Activated CD8-positive, alpha-beta T cell treated with anti-CD3 and anti-CD28 coated beads for 36 hours (primary cell): ENCODE measurements around the gene PRR7. TPM values are rescaled to one million over a fixed set of nuclear protein-coding genes. Genes with fewer than 3 reads are reported as not detected.
A peak's percentile ranks its signal among the peaks of the same experiment; 100 is the strongest.

ENCODE experiments used
- ATAC-seq: fragments of 200-7000 bp; cut with Tn5 transposase; one replicate; pipeline ENCODE4 v1.10.0; 2021; ENCODE audit warnings: mild to moderate bottlenecking, moderate library complexity
- CTCF ChIA-PET: fragments of 350-600 bp; sonication (Branson Sonifier 250); formaldehyde crosslinking; loops from one replicate; lab custom pipeline; 2021; ENCODE audit warnings: antibody characterized with exemption; lab: Charles Lee
- POLR2A ChIA-PET: fragments of 350-600 bp; sonication (Branson Sonifier 250); formaldehyde crosslinking; loops from one replicate; lab custom pipeline; 2021; ENCODE audit warnings: antibody characterized with exemption; lab: Charles Lee
- DNase-seq: peaks from one replicate; pipeline ENCODE4 v3.0.0-alpha.2; 2020
- H3K27ac Mint-ChIP-seq: one replicate; pipeline ENCODE4 v1.8.0; 2021; ENCODE audit warnings: mild to moderate bottlenecking, mixed read lengths
- H3K27me3 Mint-ChIP-seq: one replicate; pipeline ENCODE4 v1.8.0; 2021; ENCODE audit warnings: mixed read lengths
- H3K36me3 Mint-ChIP-seq: one replicate; pipeline ENCODE4 v1.8.0; 2021; ENCODE audit warnings: low read depth, mixed read lengths
- H3K4me1 Mint-ChIP-seq: one replicate; pipeline ENCODE4 v1.8.0; 2021; ENCODE audit warnings: low read depth, mixed read lengths
- H3K4me3 Mint-ChIP-seq: one replicate; pipeline ENCODE4 v1.8.0; 2021; ENCODE audit warnings: mild to moderate bottlenecking, moderate library complexity, mixed read lengths
- H3K9me3 Mint-ChIP-seq: one replicate; pipeline ENCODE4 v1.8.0; 2021; ENCODE audit warnings: mixed read lengths
- intact Hi-C: fragments of 100-400 bp; cut with micrococcal nuclease; formaldehyde crosslinking; loops from one replicate; pipeline ENCODE4 v1.10.0; 2022
- total RNA-seq, 2 experiments: library from RNA; stranded (reverse); gene quantifications; one replicate each; pipeline ENCODE4 v1.2.3, GENCODE V29; 2021
- TF ChIP-seq, protein P1 (sequence below): fragments of 200-600 bp; IDR thresholded peaks from one replicate; pipeline ENCODE4 v1.8.0; 2022; ENCODE audit warnings: antibody characterized with exemption, mild to moderate bottlenecking

Gene PRR7
- total RNA-seq, 2 experiments from 2014 or later = 32.6 to 36.4 TPM

DNA sequence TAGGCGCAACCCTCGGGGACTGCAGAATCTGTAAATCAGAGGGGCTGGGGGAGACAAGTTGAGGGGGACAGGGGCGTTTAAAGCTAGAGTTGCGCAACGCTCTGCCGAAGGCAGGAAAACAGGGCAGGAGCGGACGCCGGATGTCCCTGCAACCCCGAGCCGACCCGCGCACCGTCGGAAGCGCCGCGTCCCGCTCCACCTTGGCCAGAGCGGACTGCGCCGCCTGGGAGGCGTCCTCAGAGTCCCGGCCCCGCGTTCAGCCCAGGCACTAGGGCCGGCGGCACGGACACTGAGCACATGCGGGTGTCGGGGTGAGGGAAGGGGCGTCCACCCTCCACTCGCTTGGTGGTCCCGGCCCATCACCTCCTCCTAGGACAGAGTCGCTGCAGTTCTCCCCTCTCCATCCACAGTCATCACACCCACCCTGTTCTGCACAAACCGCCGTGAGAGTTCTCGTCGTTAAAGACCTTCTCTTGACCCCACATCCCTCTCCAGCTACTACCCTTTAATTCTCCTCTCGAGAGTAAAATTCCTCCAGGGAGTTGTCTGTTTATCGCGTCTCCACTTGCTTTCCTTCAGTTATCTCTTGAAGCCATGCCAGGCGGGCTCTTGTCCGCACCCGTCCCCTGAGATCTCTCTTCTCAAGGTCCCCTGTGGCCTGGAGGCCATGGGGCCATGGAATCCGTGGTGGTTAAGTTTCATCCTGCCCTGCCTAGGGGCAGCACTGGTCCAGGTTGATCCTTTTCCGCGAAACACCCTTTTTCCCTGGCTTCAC lies 51.6 kb downstream of the PRR7 start:
- DNase-seq (peak; percentile 55), ATAC-seq (peak; percentile 2)
- Mint-ChIP-seq H3K4me1 (peaks cover 37% of the 10 kb centered on the region), H3K27me3 (peaks cover 11% of the 10 kb centered on the region), H3K4me3 (peak overlapping the region; percentile 79), H3K9me3 (no peaks in the 10 kb centered on the region), H3K36me3 (peaks cover 3% of the 10 kb centered on the region), H3K27ac (peak overlapping the region; percentile 68)
- ChIA-PET POLR2A (interaction anchor here (0.6 to 7.1 kb wide), 8 partner anchors 9 to 49 kb away, joined by 3 to 130 read pairs (median 4); partner anchors contain the start of genes DBN1, DDX41 and DOK3), CTCF (interaction anchor here (1.0 to 2.2 kb wide), 14 partner anchors 13 to 188 kb away, joined by 3 to 12 read pairs (median 4); partner anchors contain the start of gene MXD3)
- intact Hi-C loops = loop anchor here (5.0 kb wide), 2 partner anchors 41 to 186 kb away; partner anchors contain the start of gene MXD3
- TF ChIP-seq, protein P1, sequence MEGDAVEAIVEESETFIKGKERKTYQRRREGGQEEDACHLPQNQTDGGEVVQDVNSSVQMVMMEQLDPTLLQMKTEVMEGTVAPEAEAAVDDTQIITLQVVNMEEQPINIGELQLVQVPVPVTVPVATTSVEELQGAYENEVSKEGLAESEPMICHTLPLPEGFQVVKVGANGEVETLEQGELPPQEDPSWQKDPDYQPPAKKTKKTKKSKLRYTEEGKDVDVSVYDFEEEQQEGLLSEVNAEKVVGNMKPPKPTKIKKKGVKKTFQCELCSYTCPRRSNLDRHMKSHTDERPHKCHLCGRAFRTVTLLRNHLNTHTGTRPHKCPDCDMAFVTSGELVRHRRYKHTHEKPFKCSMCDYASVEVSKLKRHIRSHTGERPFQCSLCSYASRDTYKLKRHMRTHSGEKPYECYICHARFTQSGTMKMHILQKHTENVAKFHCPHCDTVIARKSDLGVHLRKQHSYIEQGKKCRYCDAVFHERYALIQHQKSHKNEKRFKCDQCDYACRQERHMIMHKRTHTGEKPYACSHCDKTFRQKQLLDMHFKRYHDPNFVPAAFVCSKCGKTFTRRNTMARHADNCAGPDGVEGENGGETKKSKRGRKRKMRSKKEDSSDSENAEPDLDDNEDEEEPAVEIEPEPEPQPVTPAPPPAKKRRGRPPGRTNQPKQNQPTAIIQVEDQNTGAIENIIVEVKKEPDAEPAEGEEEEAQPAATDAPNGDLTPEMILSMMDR = no peak

DNA sequence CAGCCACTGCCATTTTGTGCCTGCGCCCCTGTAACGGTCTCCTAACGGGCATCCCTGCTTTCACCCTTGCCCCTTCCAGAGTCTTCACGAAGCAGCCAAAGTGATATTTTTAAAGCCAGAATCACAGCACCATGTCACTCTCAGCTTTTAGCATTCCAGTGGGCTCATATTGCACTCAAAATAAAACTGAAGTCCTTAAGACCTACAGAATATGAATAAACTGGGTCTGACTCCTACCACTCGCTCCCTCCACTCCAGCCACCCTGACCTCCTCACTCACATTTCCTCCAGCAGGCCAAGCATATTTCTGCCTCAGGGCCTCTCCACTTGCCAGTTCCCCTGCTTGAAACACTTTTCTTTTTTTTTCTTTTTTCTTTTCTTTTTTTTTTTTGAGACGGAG lies 53.2 kb downstream of the PRR7 start:
- TF ChIP-seq, protein P1 = no peak
- intact Hi-C loops = loop anchor here (5.0 kb wide), 2 partner anchors 43 to 188 kb away; partner anchors contain the start of gene MXD3
- Mint-ChIP-seq H3K9me3 (no peaks in the 10 kb centered on the region), H3K4me1 (peaks cover 22% of the 10 kb centered on the region), H3K27me3 (peaks cover 11% of the 10 kb centered on the region), H3K4me3 (no peak overlapping the region), H3K27ac (no peak overlapping the region), H3K36me3 (no peaks in the 10 kb centered on the region)
- no peak for ATAC-seq
- ChIA-PET POLR2A (no interaction called here), CTCF (interaction anchor here (0.9 to 6.0 kb wide), 14 partner anchors 9 to 184 kb away, joined by 3 to 65 read pairs (median 8); partner anchors contain the start of genes DDX41 and DOK3)
- no peak for DNase-seq

DNA sequence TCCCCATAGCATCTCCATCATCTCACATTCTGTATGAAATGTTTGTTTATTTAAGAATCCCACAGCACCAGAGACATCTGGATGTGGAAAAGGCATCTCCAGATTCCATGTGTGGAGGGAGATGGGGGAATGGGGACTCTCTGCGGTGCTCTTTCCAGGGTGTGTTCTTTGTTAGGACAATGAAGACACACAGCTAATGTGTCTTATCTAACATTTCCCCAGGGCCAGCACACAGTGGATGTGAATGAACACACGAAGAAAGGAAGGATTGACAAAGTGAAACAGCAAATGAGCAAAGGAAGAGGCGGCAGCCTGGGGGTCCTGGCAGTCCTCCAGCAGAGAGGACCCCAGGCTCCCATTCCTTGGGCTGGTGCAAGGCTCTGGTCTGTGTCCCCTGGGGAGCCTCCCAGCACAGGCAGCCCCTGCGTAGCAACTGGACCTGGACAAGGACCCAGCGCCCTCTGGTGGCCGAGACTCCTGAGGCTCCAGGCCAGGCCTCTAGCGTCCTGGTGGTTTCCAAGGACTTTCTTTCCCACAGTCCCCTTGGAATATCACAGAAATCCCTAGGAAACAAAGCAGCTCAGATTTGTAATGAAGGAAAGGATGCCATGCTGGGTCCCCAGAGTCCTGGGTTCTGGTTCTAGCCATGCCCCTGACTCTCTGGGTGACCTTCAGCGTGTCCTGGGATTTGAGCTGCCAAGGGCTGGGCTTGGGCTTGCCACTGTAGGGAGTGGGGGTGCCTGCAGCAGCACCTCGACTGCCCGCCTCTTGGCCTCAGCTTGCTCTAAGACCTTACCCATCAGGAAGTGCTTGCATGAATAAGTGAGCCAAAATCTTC lies 54.3 kb downstream of the PRR7 start:
- H3K27ac Mint-ChIP-seq = no peak overlapping the region
- H3K4me1 Mint-ChIP-seq = peaks cover 15% of the 10 kb centered on the region
- ATAC-seq (peak; percentile 18), DNase-seq (peak; percentile 93)
- ChIA-PET POLR2A (interaction anchor here (0.9 to 1.5 kb wide), 8 partner anchors 9 to 169 kb away, joined by 3 to 7 read pairs (median 3); no protein-coding TSS in a partner anchor), CTCF (interaction anchor here (0.6 to 6.0 kb wide), 46 partner anchors 8 to 387 kb away, joined by 3 to 65 read pairs (median 5); partner anchors contain the start of genes DBN1, DDX41, DOK3 and MXD3)
- no peaks in the 10 kb centered on the region for H3K36me3 Mint-ChIP-seq
- peaks cover 11% of the 10 kb centered on the region for H3K27me3 Mint-ChIP-seq
- TF ChIP-seq, protein P1 = peak; percentile 97
- H3K9me3 Mint-ChIP-seq = no peaks in the 10 kb centered on the region
- no peak overlapping the region for H3K4me3 Mint-ChIP-seq
- intact Hi-C loops = no loop called here

DNA sequence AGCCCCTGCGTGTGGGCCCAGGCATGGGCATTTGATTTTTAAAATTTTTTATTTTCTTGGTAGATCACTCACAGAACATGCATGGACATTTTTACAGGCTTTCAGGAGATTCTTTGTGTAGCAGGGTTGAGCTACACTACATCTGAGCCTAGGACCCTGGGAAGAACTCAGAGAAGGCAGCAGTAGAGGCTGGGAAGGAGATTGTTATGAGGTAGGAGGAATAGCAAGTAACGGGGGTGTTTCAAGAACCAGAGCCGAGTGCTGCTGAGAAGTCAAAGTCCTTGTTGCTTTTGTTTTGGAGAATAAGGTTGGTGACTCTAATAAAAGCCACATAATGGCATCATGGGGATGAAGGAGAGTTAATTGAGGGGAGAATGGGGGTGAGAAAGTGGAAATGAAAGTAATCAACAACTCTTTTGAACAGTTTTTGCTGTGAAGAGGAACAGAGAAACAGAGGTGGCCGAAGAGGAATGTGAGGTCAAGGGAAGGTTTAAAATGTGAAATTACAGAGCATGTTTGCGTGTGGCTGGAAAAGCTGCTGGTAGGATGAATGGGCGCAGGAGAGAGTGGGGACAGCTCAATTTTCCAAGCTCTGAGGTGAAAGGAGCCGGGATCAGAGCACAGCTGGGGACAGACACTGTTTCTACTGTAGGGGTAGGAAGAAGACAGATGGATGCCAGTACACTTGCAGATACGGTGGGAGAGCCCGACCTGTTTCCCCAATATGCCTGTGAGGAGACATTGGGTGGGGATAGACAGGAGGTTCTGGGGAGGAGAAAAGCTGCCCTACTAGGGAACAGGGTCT lies 55.5 kb downstream of the PRR7 start:
- ChIA-PET POLR2A (interaction anchor here (0.9 to 1.9 kb wide), 8 partner anchors 8 to 47 kb away, joined by 3 to 9 read pairs (median 3); no protein-coding TSS in a partner anchor), CTCF (interaction anchor here (0.6 to 6.0 kb wide), 37 partner anchors 9 to 388 kb away, joined by 3 to 65 read pairs (median 6); partner anchors contain the start of genes DBN1, DDX41, DOK3 and MXD3)
- Mint-ChIP-seq H3K9me3 (no peaks in the 10 kb centered on the region), H3K4me3 (no peak overlapping the region), H3K27me3 (peaks cover 11% of the 10 kb centered on the region), H3K27ac (no peak overlapping the region), H3K36me3 (no peaks in the 10 kb centered on the region), H3K4me1 (peaks cover 11% of the 10 kb centered on the region)
- no peak for ATAC-seq
- TF ChIP-seq, protein P1 = no peak
- no peak for DNase-seq
- intact Hi-C loops = no loop called here
